ENCODE results near the gene TCEA3. TPM values are rescaled to one million over a fixed set of nuclear protein-coding genes. Genes with fewer than 3 reads are reported as not detected.
A peak's percentile ranks its signal among the peaks of the same experiment; 100 is the strongest.

Gene TCEA3
- total RNA-seq, 1 donor from 2014 or later, result 9.7 TPM

GRCh38 chr1:23403355-23403734 lies 21.2 kb downstream of the TCEA3 start:
- H3K4me3 Mint-ChIP-seq (ENCODE audit: unreplicated experiment), result no peak overlapping the region
- H3K27me3 Mint-ChIP-seq (ENCODE audit: unreplicated experiment), result peaks cover 5% of the 10 kb centered on the region
- no peak for DNase-seq (ENCODE audit: low spot score)
- no peaks in the 10 kb centered on the region for H3K9me3 Mint-ChIP-seq (ENCODE audit: unreplicated experiment)
- H3K27ac Mint-ChIP-seq (ENCODE audit: unreplicated experiment), result no peak overlapping the region
- H3K36me3 Mint-ChIP-seq (ENCODE audit: low read depth, unreplicated experiment), result peaks cover 3% of the 10 kb centered on the region
- H3K4me1 Mint-ChIP-seq (ENCODE audit: unreplicated experiment), result peaks cover 11% of the 10 kb centered on the region
- TF ChIP-seq CTCF (IDR thresholded peaks at IDR 0.05; ENCODE audit: unreplicated experiment), result no peak

GRCh38 chr1:23403038-23403336 lies 21.6 kb downstream of the TCEA3 start:
- TF ChIP-seq CTCF (IDR thresholded peaks at IDR 0.05; ENCODE audit: unreplicated experiment), result no peak
- no peak for DNase-seq (ENCODE audit: low spot score)
- peaks cover 7% of the 10 kb centered on the region for H3K27me3 Mint-ChIP-seq (ENCODE audit: unreplicated experiment)
- H3K27ac Mint-ChIP-seq (ENCODE audit: unreplicated experiment), result no peak overlapping the region
- H3K36me3 Mint-ChIP-seq (ENCODE audit: low read depth, unreplicated experiment), result peaks cover 3% of the 10 kb centered on the region
- no peaks in the 10 kb centered on the region for H3K9me3 Mint-ChIP-seq (ENCODE audit: unreplicated experiment)
- no peak overlapping the region for H3K4me3 Mint-ChIP-seq (ENCODE audit: unreplicated experiment)
- peaks cover 11% of the 10 kb centered on the region for H3K4me1 Mint-ChIP-seq (ENCODE audit: unreplicated experiment)

- no peak for TF ChIP-seq CTCF (IDR thresholded peaks at IDR 0.05; ENCODE audit: unreplicated experiment)
- H3K27ac Mint-ChIP-seq (ENCODE audit: unreplicated experiment), result no peak overlapping the region
- peaks cover 12% of the 10 kb centered on the region for H3K27me3 Mint-ChIP-seq (ENCODE audit: unreplicated experiment)
- H3K9me3 Mint-ChIP-seq (ENCODE audit: unreplicated experiment), result no peaks in the 10 kb centered on the region
- peak overlapping the region; percentile 19 for H3K4me3 Mint-ChIP-seq (ENCODE audit: unreplicated experiment)
- no peak for DNase-seq (ENCODE audit: low spot score)
- H3K36me3 Mint-ChIP-seq (ENCODE audit: low read depth, unreplicated experiment), result peaks cover 3% of the 10 kb centered on the region
- peaks cover 11% of the 10 kb centered on the region for H3K4me1 Mint-ChIP-seq (ENCODE audit: unreplicated experiment)
These were observed 22.1 kb downstream of the TCEA3 start for GRCh38 chr1:23402286-23403037.

GRCh38 chr1:23401313-23401712 lies 23.2 kb downstream of the TCEA3 start:
- peaks cover 8% of the 10 kb centered on the region for H3K36me3 Mint-ChIP-seq (ENCODE audit: low read depth, unreplicated experiment)
- H3K9me3 Mint-ChIP-seq (ENCODE audit: unreplicated experiment), result no peaks in the 10 kb centered on the region
- peaks cover 11% of the 10 kb centered on the region for H3K4me1 Mint-ChIP-seq (ENCODE audit: unreplicated experiment)
- H3K27ac Mint-ChIP-seq (ENCODE audit: unreplicated experiment), result no peak overlapping the region
- H3K27me3 Mint-ChIP-seq (ENCODE audit: unreplicated experiment), result peaks cover 12% of the 10 kb centered on the region
- no peak overlapping the region for H3K4me3 Mint-ChIP-seq (ENCODE audit: unreplicated experiment)
- DNase-seq (ENCODE audit: low spot score), result no peak
- no peak for TF ChIP-seq CTCF (IDR thresholded peaks at IDR 0.05; ENCODE audit: unreplicated experiment)

- H3K27me3 Mint-ChIP-seq (ENCODE audit: unreplicated experiment), result peaks cover 12% of the 10 kb centered on the region
- H3K9me3 Mint-ChIP-seq (ENCODE audit: unreplicated experiment), result no peaks in the 10 kb centered on the region
- peak overlapping the region; percentile 65 for H3K4me3 Mint-ChIP-seq (ENCODE audit: unreplicated experiment)
- H3K27ac Mint-ChIP-seq (ENCODE audit: unreplicated experiment), result no peak overlapping the region
- peaks cover 13% of the 10 kb centered on the region for H3K4me1 Mint-ChIP-seq (ENCODE audit: unreplicated experiment)
- DNase-seq (ENCODE audit: low spot score), result no peak
- TF ChIP-seq CTCF (IDR thresholded peaks at IDR 0.05; ENCODE audit: unreplicated experiment), result no peak
- peaks cover 8% of the 10 kb centered on the region for H3K36me3 Mint-ChIP-seq (ENCODE audit: low read depth, unreplicated experiment)
These were observed 24.0 kb downstream of the TCEA3 start for GRCh38 chr1:23400324-23401114.

All from endothelial cell (in vitro differentiated cells).